Prostate gland (tissue), 2 donors: ENCODE data around the gene MSH5. TPM values are rescaled to one million over a fixed set of nuclear protein-coding genes. Genes with fewer than 3 reads are reported as not detected.

Experiments
- DNase-seq: peaks from one replicate; pipeline ENCODE4 v3.0.0-alpha.2; 2019; ENCODE audit warnings: low spot score
- H3K27ac ChIP-seq, 2 donors: fragments of 200-600 bp; sonication (generic); 2 replicates each; pipeline ENCODE4 v1.5.1; 2017 to 2019
- H3K27me3 ChIP-seq: fragments of 200-600 bp; sonication (generic); replicated peaks from 2 replicates; pipeline ENCODE4 v1.5.1; 2019; ENCODE audit not compliant: insufficient read depth
- H3K36me3 ChIP-seq, 2 donors: fragments of 200-600 bp; sonication (generic); 1 replicate in 1 of 2; 2 replicates in 1 of 2; pipeline versions ENCODE4 v1.5.1 to v1.8.1; 2017 to 2019
- H3K4me1 ChIP-seq: fragments of 200-600 bp; sonication (generic); replicated peaks from 2 replicates; pipeline ENCODE4 v1.5.1; 2019
- H3K4me3 ChIP-seq, 2 donors: fragments of 200-600 bp; sonication (generic); 2 replicates each; pipeline ENCODE4 v1.5.1; 2017 to 2019
- H3K9me3 ChIP-seq: fragments of 200-600 bp; sonication (generic); 2 replicates; pipeline ENCODE4 v1.5.1; 2017
- POLR2A ChIP-seq: fragments of 450-650 bp; IDR thresholded peaks from one replicate; pipeline ENCODE4 v1.6.1; 2016; ENCODE audit warnings: antibody characterized with exemption, mild to moderate bottlenecking
- POLR2AphosphoS5 ChIP-seq: sonication (generic); formaldehyde crosslinking; IDR thresholded peaks from one replicate; pipeline ENCODE4 v1.6.1; 2017; ENCODE audit warnings: antibody characterized with exemption
- WGBS: methylation state at CpG from one replicate; pipeline ENCODE4 v1.1.5; 2018; 5-methylcytosine and 5-hydroxymethylcytosine counted together
- intact Hi-C: fragments of 100-400 bp; cut with DNase I; formaldehyde crosslinking; loops from one replicate; pipeline ENCODE4 v1.14.2; 2022
- total RNA-seq, 2 donors: library from RNA; depleted of rRNA; stranded (reverse); fragments of >200 nt; gene quantifications; one replicate each; pipeline ENCODE4 v1.1.0, GENCODE V29; 2016
- TF ChIP-seq, protein P1 (sequence below), 4 experiments: fragments of 200-600 bp in 2 of 4; fragments of 450-650 bp in 2 of 4; sonication (generic) in 2 of 4; IDR thresholded peaks; 1 replicate in 3 of 4; 2 replicates in 1 of 4; pipeline ENCODE4 v1.5.1; 2016 to 2019; ENCODE audit warnings: antibody characterized with exemption in 4 of 4, mild to moderate bottlenecking in 2 of 4, moderate library complexity in 2 of 4

MSH5 gene
- total RNA-seq, 2 donors from 2014 or later, result 10.5 to 72.4 TPM

DNA sequence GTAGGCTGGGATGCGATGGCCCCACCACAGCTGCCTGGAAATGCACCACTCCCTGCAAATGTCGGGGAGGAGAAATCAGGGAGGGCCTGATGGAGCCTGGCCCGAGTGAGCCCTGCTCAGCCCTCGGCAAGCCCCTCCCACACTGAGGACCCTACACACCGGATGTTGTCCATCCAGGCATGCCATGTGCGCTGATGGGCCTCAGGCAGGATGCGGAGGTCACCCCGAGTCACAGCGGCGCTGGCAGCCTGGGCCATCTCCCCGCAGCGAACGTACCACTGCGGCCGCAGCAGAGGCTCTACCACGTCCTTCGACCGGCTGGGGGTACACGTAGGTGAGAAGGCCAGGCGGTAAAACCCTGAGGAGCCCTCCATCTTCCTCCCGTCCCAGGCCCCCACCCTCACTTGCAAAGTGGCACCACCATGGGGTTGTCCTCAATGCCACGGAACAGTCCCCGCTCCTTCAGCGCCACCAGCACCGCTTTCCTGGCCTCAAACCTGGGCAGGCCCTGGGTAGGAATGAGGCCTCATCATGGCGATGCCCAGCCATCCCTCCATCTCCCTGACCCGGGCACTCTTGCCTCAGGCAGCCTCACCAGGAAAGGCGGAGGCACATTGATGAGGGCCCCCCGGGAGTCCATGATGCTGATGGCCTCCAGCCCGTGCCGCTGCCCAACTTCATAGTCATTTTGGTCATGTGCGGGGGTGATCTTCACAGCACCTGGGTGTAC lies 42.5 kb downstream of the MSH5 start:
- intact Hi-C loops, result no loop called here
- H3K27ac ChIP-seq, result no peak overlapping the region
- peaks cover 5 to 24% of the 10 kb centered on the region in 2 donors for H3K36me3 ChIP-seq
- H3K4me1 ChIP-seq, result no peaks in the 10 kb centered on the region
- 88% methylated on average over 30 of the region's 32 CpGs for WGBS
- no peaks in the 10 kb centered on the region for H3K27me3 ChIP-seq
- H3K9me3 ChIP-seq, result no peaks in the 10 kb centered on the region
- no peak for DNase-seq
- TF ChIP-seq POLR2A, result no peak
- no peak for TF ChIP-seq POLR2AphosphoS5
- TF ChIP-seq, protein P1, sequence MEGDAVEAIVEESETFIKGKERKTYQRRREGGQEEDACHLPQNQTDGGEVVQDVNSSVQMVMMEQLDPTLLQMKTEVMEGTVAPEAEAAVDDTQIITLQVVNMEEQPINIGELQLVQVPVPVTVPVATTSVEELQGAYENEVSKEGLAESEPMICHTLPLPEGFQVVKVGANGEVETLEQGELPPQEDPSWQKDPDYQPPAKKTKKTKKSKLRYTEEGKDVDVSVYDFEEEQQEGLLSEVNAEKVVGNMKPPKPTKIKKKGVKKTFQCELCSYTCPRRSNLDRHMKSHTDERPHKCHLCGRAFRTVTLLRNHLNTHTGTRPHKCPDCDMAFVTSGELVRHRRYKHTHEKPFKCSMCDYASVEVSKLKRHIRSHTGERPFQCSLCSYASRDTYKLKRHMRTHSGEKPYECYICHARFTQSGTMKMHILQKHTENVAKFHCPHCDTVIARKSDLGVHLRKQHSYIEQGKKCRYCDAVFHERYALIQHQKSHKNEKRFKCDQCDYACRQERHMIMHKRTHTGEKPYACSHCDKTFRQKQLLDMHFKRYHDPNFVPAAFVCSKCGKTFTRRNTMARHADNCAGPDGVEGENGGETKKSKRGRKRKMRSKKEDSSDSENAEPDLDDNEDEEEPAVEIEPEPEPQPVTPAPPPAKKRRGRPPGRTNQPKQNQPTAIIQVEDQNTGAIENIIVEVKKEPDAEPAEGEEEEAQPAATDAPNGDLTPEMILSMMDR (IDR thresholded peaks at IDR 0.05), result no peak
- H3K4me3 ChIP-seq, result no peak overlapping the region

DNA sequence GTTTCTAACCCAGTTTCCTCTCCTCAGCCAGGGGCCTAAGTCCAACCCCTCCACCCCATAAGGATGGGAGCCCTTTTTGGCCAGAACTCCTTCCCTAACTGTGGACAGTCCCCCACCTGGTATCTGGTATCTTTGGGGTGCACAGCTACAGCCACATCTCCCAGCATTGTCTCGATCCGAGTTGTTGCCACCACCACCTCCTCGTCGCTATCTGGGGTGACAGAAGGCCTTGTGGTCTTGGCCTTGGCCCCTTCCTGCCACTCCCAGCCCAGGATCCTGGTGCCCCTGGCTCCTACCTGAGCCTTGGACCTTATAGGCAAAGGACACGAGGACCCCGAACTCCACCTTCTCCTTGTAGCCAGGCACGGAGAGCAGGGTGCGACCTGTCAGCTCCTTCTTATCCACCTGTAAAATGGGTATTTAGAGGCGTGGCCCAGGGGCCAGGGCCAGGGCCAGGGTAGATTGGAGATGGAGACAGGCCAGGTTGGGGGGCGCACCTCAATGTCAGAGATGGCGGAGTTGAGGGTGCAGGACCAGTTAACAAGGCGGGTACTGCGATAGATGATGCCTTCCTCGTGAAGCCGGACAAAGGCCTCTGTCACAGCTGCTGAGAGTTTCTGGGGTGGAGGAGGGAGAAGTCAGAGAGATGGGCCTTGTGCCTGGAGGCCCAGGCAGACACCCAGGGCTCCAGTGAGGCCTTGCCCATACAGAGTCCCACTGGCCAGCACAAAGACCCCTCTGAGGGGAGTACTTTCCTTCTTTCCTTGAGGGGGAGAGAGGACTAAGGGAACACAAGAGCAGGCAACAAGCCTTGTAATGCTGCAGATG lies 44.5 kb downstream of the MSH5 start:
- H3K4me1 ChIP-seq, result no peaks in the 10 kb centered on the region
- no peak for DNase-seq
- 91% methylated on average over 15 of the region's 15 CpGs for WGBS
- H3K4me3 ChIP-seq, result no peak overlapping the region
- intact Hi-C loops, result no loop called here
- H3K27me3 ChIP-seq, result no peaks in the 10 kb centered on the region
- peaks cover 5 to 24% of the 10 kb centered on the region in 2 donors for H3K36me3 ChIP-seq
- TF ChIP-seq, protein P1 (IDR thresholded peaks at IDR 0.05), result no peak
- TF ChIP-seq POLR2A (no peak), POLR2AphosphoS5 (no peak)
- no peak overlapping the region for H3K27ac ChIP-seq
- no peaks in the 10 kb centered on the region for H3K9me3 ChIP-seq

DNA sequence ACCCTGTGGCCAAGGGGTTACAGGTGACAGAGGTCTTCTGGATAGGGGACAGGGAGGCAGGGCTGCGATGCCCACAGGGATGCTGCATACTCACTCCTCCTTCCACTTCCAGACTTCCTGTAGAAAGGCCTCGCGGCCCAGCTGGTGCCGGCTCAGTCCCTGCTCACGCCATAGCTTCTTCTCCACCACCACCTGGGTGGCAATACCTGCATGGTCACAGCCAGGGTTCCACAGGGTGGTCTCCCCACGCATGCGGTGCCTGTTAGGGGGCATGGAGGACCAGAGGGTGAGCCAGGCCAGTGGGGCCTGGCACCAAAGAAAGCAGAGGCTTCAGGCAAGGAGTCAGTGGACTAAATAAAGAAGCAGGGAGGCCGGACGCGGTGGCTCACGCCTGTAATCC lies 45.7 kb downstream of the MSH5 start:
- 95% methylated on average over 11 of the region's 11 CpGs for WGBS
- Histone ChIP-seq H3K27ac (no peak overlapping the region), H3K4me3 (no peak overlapping the region), H3K4me1 (no peaks in the 10 kb centered on the region), H3K36me3 (peaks cover 5 to 16% of the 10 kb centered on the region in 2 donors), H3K9me3 (no peaks in the 10 kb centered on the region), H3K27me3 (no peaks in the 10 kb centered on the region)
- DNase-seq, result no peak
- no peak for TF ChIP-seq POLR2AphosphoS5
- intact Hi-C loops, result no loop called here

DNA sequence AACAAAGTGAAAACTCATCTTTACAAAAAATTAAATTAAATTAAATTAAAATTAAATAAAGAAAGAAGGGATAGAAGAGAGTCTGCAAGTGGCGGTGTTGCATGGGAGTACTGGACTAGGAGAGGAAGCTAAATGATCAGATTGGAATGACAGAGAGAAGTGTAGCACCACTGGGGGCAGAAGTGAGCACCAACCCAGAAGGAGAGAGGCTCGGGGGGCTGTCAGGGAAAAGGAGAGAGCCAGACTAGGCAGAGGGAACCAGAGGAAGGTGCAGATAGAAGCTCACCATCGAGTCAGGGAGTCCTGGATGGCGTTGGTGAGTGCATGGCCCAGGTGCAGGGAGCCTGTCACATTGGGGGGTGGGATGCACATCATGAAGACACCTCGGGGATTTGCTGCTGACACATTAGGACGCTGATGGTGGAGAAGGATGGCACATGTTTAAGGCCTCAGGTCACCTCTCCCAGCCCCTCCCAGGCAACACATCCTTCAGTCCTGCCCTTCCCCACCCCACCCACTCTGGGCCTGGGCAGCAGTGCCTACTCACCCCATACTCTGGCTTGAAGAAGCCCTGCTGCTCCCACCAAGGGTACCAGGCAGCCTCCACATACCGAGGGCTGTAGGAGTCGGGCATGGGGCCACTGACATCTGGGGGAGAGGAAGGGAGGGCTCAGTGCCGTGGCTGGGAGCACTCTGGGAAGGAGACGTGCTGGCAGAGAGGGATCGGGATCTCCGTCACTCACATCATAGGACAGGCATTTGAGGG lies 51.7 kb downstream of the MSH5 start:
- Histone ChIP-seq H3K27ac (no peak overlapping the region), H3K4me1 (peaks cover 3% of the 10 kb centered on the region), H3K4me3 (no peak overlapping the region), H3K27me3 (no peaks in the 10 kb centered on the region), H3K36me3 (no peaks in the 10 kb centered on the region), H3K9me3 (no peaks in the 10 kb centered on the region)
- no peak for TF ChIP-seq POLR2A
- TF ChIP-seq POLR2AphosphoS5, result no peak
- TF ChIP-seq, protein P1 (IDR thresholded peaks at IDR 0.05), result peak in 3 of 4 experiments; percentile 15 to 55 (median 48)
- intact Hi-C loops, result no loop called here
- DNase-seq, result no peak
- WGBS, result 64% methylated on average over 12 of the region's 12 CpGs

DNA sequence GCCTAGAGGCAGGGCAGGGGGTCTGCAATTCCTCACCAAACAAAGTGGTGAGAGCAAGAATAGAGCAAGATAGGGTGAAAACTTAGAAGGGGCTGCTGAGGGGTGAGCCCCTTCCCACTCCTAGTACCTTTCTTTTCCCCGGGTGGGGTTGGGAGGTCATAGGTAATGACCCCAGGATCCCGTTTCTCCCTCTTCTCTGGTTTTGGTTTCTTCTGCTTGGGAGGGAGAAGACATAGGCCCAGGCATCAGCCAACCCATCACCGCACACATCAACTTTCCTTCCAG lies 52.2 kb downstream of the MSH5 start:
- intact Hi-C loops, result no loop called here
- H3K36me3 ChIP-seq, result no peaks in the 10 kb centered on the region
- no peak overlapping the region for H3K27ac ChIP-seq

More for the DNA sequence above, 52.2 kb downstream of the MSH5 start:
- DNase-seq, result no peak
- TF ChIP-seq POLR2A, result no peak
- TF ChIP-seq POLR2AphosphoS5, result no peak
- TF ChIP-seq, protein P1 (IDR thresholded peaks at IDR 0.05), result no peak
- H3K4me3 ChIP-seq, result no peak overlapping the region
- 90% methylated on average over 3 of the region's 3 CpGs for WGBS
- no peaks in the 10 kb centered on the region for H3K27me3 ChIP-seq
- peaks cover 3% of the 10 kb centered on the region for H3K4me1 ChIP-seq
- no peaks in the 10 kb centered on the region for H3K9me3 ChIP-seq
